Measurements from ENCODE around the gene LARP4B.

LARP4B gene

GRCh38 chr10:921471-922414 lies 9.8 kb downstream of the LARP4B start:
- DNase-seq: no peak

GRCh38 chr10:920450-920849 lies 11.1 kb downstream of the LARP4B start:
- no peak for DNase-seq

GRCh38 chr10:919481-919880 lies 12.0 kb downstream of the LARP4B start:
- no peak for DNase-seq

- DNase-seq: no peak
Measured at GRCh38 chr10:917999-918398, 13.5 kb downstream of the LARP4B start.

GRCh38 chr10:917416-917720 lies 14.1 kb downstream of the LARP4B start:
- DNase-seq: no peak

GRCh38 chr10:916716-917415 lies 14.6 kb downstream of the LARP4B start:
- DNase-seq: no peak

- DNase-seq: no peak
Measured at GRCh38 chr10:909831-910230, 21.7 kb downstream of the LARP4B start.

- no peak for DNase-seq
Measured at GRCh38 chr10:905972-906371, 25.5 kb downstream of the LARP4B start.

GRCh38 chr10:905503-905902 lies 26.0 kb downstream of the LARP4B start:
- no peak for DNase-seq

GRCh38 chr10:904403-904802 lies 27.1 kb downstream of the LARP4B start:
- no peak for DNase-seq

GRCh38 chr10:898141-898540 lies 33.4 kb downstream of the LARP4B start:
- DNase-seq: no peak

- no peak for DNase-seq
Measured at GRCh38 chr10:896982-897381, 34.5 kb downstream of the LARP4B start.

GRCh38 chr10:895324-895723 lies 36.2 kb downstream of the LARP4B start:
- no peak for DNase-seq

- no peak for DNase-seq
Measured at GRCh38 chr10:878895-879294, 52.6 kb downstream of the LARP4B start.

- DNase-seq: no peak
Measured at GRCh38 chr10:878333-878759, 53.2 kb downstream of the LARP4B start.

GRCh38 chr10:876438-876837 lies 55.1 kb downstream of the LARP4B start:
- no peak for DNase-seq

- DNase-seq: no peak
Measured at GRCh38 chr10:873020-873419, 58.5 kb downstream of the LARP4B start.

GRCh38 chr10:871951-872403 lies 59.5 kb downstream of the LARP4B start:
- no peak for DNase-seq

GRCh38 chr10:870564-871166 lies 60.8 kb downstream of the LARP4B start:
- DNase-seq: no peak

GRCh38 chr10:869171-869570 lies 62.3 kb downstream of the LARP4B start:
- no peak for DNase-seq

GRCh38 chr10:867807-868206 lies 63.7 kb downstream of the LARP4B start:
- no peak for DNase-seq

- no peak for DNase-seq
Measured at GRCh38 chr10:866577-866941, 64.9 kb downstream of the LARP4B start.

- no peak for DNase-seq
Measured at GRCh38 chr10:865924-866576, 65.5 kb downstream of the LARP4B start.

All from NCI-H82 (cell line).